ENCODE measurements around the gene LAPTM5.

Gene LAPTM5

GRCh38 chr1:30728832-30729638 is 28.5 kb downstream of the LAPTM5 start:
- Mint-ChIP-seq H3K27me3 (no peaks in the 10 kb centered on the region), H3K4me3 (no peak overlapping the region), H3K27ac (peak overlapping the region; percentile 46)

GRCh38 chr1:30728340-30728739 is 29.2 kb downstream of the LAPTM5 start:
- Mint-ChIP-seq H3K27ac (peak overlapping the region; percentile 46), H3K4me1 (ENCODE audit: low read depth) (peaks cover 23% of the 10 kb centered on the region), H3K4me3 (no peak overlapping the region), H3K27me3 (no peaks in the 10 kb centered on the region), H3K9me3 (ENCODE audit: low read depth) (no peaks in the 10 kb centered on the region), H3K36me3 (peaks cover 4% of the 10 kb centered on the region)

More at GRCh38 chr1:30728832-30729638, 28.5 kb downstream of the LAPTM5 start:
- Mint-ChIP-seq H3K4me1 (ENCODE audit: low read depth) (peaks cover 21% of the 10 kb centered on the region), H3K9me3 (ENCODE audit: low read depth) (no peaks in the 10 kb centered on the region), H3K36me3 (peaks cover 4% of the 10 kb centered on the region)

GRCh38 chr1:30727824-30728223 is 29.8 kb downstream of the LAPTM5 start:
- Mint-ChIP-seq H3K4me1 (ENCODE audit: low read depth) (peaks cover 24% of the 10 kb centered on the region), H3K4me3 (no peak overlapping the region), H3K27me3 (no peaks in the 10 kb centered on the region), H3K9me3 (ENCODE audit: low read depth) (no peaks in the 10 kb centered on the region), H3K36me3 (peaks cover 4% of the 10 kb centered on the region), H3K27ac (peak overlapping the region; percentile 41)

GRCh38 chr1:30726773-30727684 is 30.5 kb downstream of the LAPTM5 start:
- Mint-ChIP-seq H3K4me1 (ENCODE audit: low read depth) (peaks cover 30% of the 10 kb centered on the region), H3K27me3 (no peaks in the 10 kb centered on the region), H3K27ac (peak overlapping the region; percentile 41), H3K36me3 (peaks cover 2% of the 10 kb centered on the region), H3K9me3 (ENCODE audit: low read depth) (no peaks in the 10 kb centered on the region), H3K4me3 (no peak overlapping the region)

GRCh38 chr1:30726236-30726635 is 31.3 kb downstream of the LAPTM5 start:
- H3K4me1 Mint-ChIP-seq (ENCODE audit: low read depth): peaks cover 27% of the 10 kb centered on the region
- H3K9me3 Mint-ChIP-seq (ENCODE audit: low read depth): no peaks in the 10 kb centered on the region
- H3K4me3 Mint-ChIP-seq: no peak overlapping the region
- no peak overlapping the region for H3K27ac Mint-ChIP-seq
- H3K27me3 Mint-ChIP-seq: no peaks in the 10 kb centered on the region
- H3K36me3 Mint-ChIP-seq: peaks cover 2% of the 10 kb centered on the region

- H3K4me1 Mint-ChIP-seq (ENCODE audit: low read depth): peaks cover 29% of the 10 kb centered on the region
- peaks cover 2% of the 10 kb centered on the region for H3K36me3 Mint-ChIP-seq
- no peaks in the 10 kb centered on the region for H3K9me3 Mint-ChIP-seq (ENCODE audit: low read depth)
- no peak overlapping the region for H3K4me3 Mint-ChIP-seq
- no peaks in the 10 kb centered on the region for H3K27me3 Mint-ChIP-seq
- H3K27ac Mint-ChIP-seq: no peak overlapping the region
These were observed 32.0 kb downstream of the LAPTM5 start for GRCh38 chr1:30725450-30726095.

GRCh38 chr1:30724655-30725421 is 32.7 kb downstream of the LAPTM5 start:
- no peak overlapping the region for H3K4me3 Mint-ChIP-seq
- no peaks in the 10 kb centered on the region for H3K27me3 Mint-ChIP-seq
- H3K27ac Mint-ChIP-seq: no peak overlapping the region
- peaks cover 34% of the 10 kb centered on the region for H3K4me1 Mint-ChIP-seq (ENCODE audit: low read depth)
- H3K36me3 Mint-ChIP-seq: peaks cover 2% of the 10 kb centered on the region
- no peaks in the 10 kb centered on the region for H3K9me3 Mint-ChIP-seq (ENCODE audit: low read depth)

GRCh38 chr1:30724175-30724574 is 33.4 kb downstream of the LAPTM5 start:
- H3K4me3 Mint-ChIP-seq: no peak overlapping the region

GRCh38 chr1:30723331-30723755 is 34.2 kb downstream of the LAPTM5 start, which contains the start of gene MATN1:
TSS of gene MATN1 (minus strand) at chr1:30723585. CDS start at chr1:30723551, 34 bp downstream.
- Mint-ChIP-seq H3K27me3 (no peaks in the 10 kb centered on the region), H3K4me3 (no peak within 1 kb of the TSS), H3K27ac (no peak within 1 kb of the TSS), H3K4me1 (ENCODE audit: low read depth) (peaks cover 37% of the 10 kb centered on the region), H3K9me3 (ENCODE audit: low read depth) (no peaks in the 10 kb centered on the region), H3K36me3 (peaks cover 2% of the 10 kb centered on the region)

More at GRCh38 chr1:30724175-30724574, 33.4 kb downstream of the LAPTM5 start:
- H3K9me3 Mint-ChIP-seq (ENCODE audit: low read depth): no peaks in the 10 kb centered on the region
- no peaks in the 10 kb centered on the region for H3K27me3 Mint-ChIP-seq
- H3K36me3 Mint-ChIP-seq: peaks cover 2% of the 10 kb centered on the region
- no peak overlapping the region for H3K27ac Mint-ChIP-seq
- peaks cover 37% of the 10 kb centered on the region for H3K4me1 Mint-ChIP-seq (ENCODE audit: low read depth)

GRCh38 chr1:30721812-30722537 is 35.6 kb downstream of the LAPTM5 start:
- Mint-ChIP-seq H3K9me3 (ENCODE audit: low read depth) (no peaks in the 10 kb centered on the region), H3K36me3 (no peaks in the 10 kb centered on the region), H3K27me3 (no peaks in the 10 kb centered on the region), H3K4me1 (ENCODE audit: low read depth) (peaks cover 40% of the 10 kb centered on the region), H3K4me3 (no peak overlapping the region), H3K27ac (no peak overlapping the region)

- H3K36me3 Mint-ChIP-seq: no peaks in the 10 kb centered on the region
- no peak overlapping the region for H3K4me3 Mint-ChIP-seq
- peaks cover 40% of the 10 kb centered on the region for H3K4me1 Mint-ChIP-seq (ENCODE audit: low read depth)
- no peaks in the 10 kb centered on the region for H3K9me3 Mint-ChIP-seq (ENCODE audit: low read depth)
- no peak overlapping the region for H3K27ac Mint-ChIP-seq
- no peaks in the 10 kb centered on the region for H3K27me3 Mint-ChIP-seq
These were observed 36.2 kb downstream of the LAPTM5 start for GRCh38 chr1:30721341-30721793.

GRCh38 chr1:30720271-30721223 is 37.0 kb downstream of the LAPTM5 start:
- Mint-ChIP-seq H3K4me1 (ENCODE audit: low read depth) (peaks cover 40% of the 10 kb centered on the region), H3K36me3 (peaks cover 2% of the 10 kb centered on the region), H3K27ac (peak overlapping the region; percentile 41), H3K4me3 (peak overlapping the region; percentile 60), H3K27me3 (no peaks in the 10 kb centered on the region), H3K9me3 (ENCODE audit: low read depth) (no peaks in the 10 kb centered on the region)

Data from activated naive CD8-positive, alpha-beta T cell (primary cell).